Stomach smooth muscle (tissue), 2 donors: ENCODE measurements around the gene PARD3B.

ENCODE experiments used
- H3K27ac ChIP-seq: one replicate; pipeline ENCODE4 v1.7.0; 2013; ENCODE audit warnings: mild to moderate bottlenecking, low read length, inconsistent platforms
- H3K27me3 ChIP-seq, 2 donors: one replicate each; pipeline ENCODE4 v1.7.0; 2013; ENCODE audit warnings: low read length in 2 of 2; ENCODE audit not compliant: insufficient read depth in 2 of 2, control insufficient read depth in 1 of 2
- H3K36me3 ChIP-seq, 2 donors: one replicate each; pipeline ENCODE4 v1.7.0; 2013; ENCODE audit warnings: low read length in 2 of 2; ENCODE audit not compliant: control insufficient read depth in 2 of 2, insufficient read depth in 2 of 2
- H3K4me1 ChIP-seq: one replicate; pipeline ENCODE4 v1.7.0; 2013; ENCODE audit warnings: low read length; ENCODE audit not compliant: control insufficient read depth, insufficient read depth
- H3K4me3 ChIP-seq, 2 donors: one replicate each; pipeline ENCODE4 v1.7.0; 2013; ENCODE audit warnings: low read length in 2 of 2
- H3K9ac ChIP-seq, 2 donors: one replicate each; pipeline ENCODE4 v1.7.0; 2013; ENCODE audit warnings: low read length in 2 of 2, mild to moderate bottlenecking in 1 of 2
- H3K9me3 ChIP-seq, 2 donors: one replicate each; pipeline ENCODE4 v1.7.0; 2013; ENCODE audit warnings: low read length in 2 of 2; ENCODE audit not compliant: control insufficient read depth in 2 of 2
- donor health status: healthy.
- donor health status: Pancreatic carcinoma.

The PARD3B gene

GRCh38 chr2:205076405-205076804, 531.1 kb downstream of the PARD3B start:
- H3K36me3 ChIP-seq: no peaks in the 10 kb centered on the region
- H3K4me3 ChIP-seq: no peak overlapping the region
- H3K9ac ChIP-seq: no peak overlapping the region
- H3K27me3 ChIP-seq: no peaks in the 10 kb centered on the region
- H3K27ac ChIP-seq: no peak overlapping the region
- H3K4me1 ChIP-seq: no peaks in the 10 kb centered on the region
- H3K9me3 ChIP-seq: no peaks in the 10 kb centered on the region

GRCh38 chr2:205077159-205077558, 531.9 kb downstream of the PARD3B start:
- no peaks in the 10 kb centered on the region for H3K4me1 ChIP-seq
- no peaks in the 10 kb centered on the region for H3K27me3 ChIP-seq
- no peaks in the 10 kb centered on the region for H3K9me3 ChIP-seq
- H3K27ac ChIP-seq: no peak overlapping the region
- no peak overlapping the region for H3K4me3 ChIP-seq
- H3K36me3 ChIP-seq: no peaks in the 10 kb centered on the region
- no peak overlapping the region for H3K9ac ChIP-seq

- Histone ChIP-seq H3K4me3 (no peak overlapping the region), H3K9me3 (no peaks in the 10 kb centered on the region), H3K9ac (no peak overlapping the region), H3K4me1 (no peaks in the 10 kb centered on the region), H3K27ac (no peak overlapping the region), H3K27me3 (no peaks in the 10 kb centered on the region), H3K36me3 (no peaks in the 10 kb centered on the region)
Observed at GRCh38 chr2:205078762-205079161, 533.5 kb downstream of the PARD3B start.

GRCh38 chr2:205079173-205079572, 533.9 kb downstream of the PARD3B start:
- Histone ChIP-seq H3K9ac (no peak overlapping the region), H3K4me1 (no peaks in the 10 kb centered on the region), H3K27ac (no peak overlapping the region), H3K36me3 (no peaks in the 10 kb centered on the region), H3K4me3 (no peak overlapping the region), H3K9me3 (no peaks in the 10 kb centered on the region), H3K27me3 (no peaks in the 10 kb centered on the region)

GRCh38 chr2:205086662-205087061, 541.4 kb downstream of the PARD3B start:
- no peaks in the 10 kb centered on the region for H3K9me3 ChIP-seq
- no peak overlapping the region for H3K27ac ChIP-seq
- no peak overlapping the region for H3K4me3 ChIP-seq
- no peaks in the 10 kb centered on the region for H3K27me3 ChIP-seq
- H3K4me1 ChIP-seq: no peaks in the 10 kb centered on the region
- H3K36me3 ChIP-seq: no peaks in the 10 kb centered on the region
- H3K9ac ChIP-seq: no peak overlapping the region

- no peaks in the 10 kb centered on the region for H3K9me3 ChIP-seq
- no peaks in the 10 kb centered on the region for H3K27me3 ChIP-seq
- no peaks in the 10 kb centered on the region for H3K36me3 ChIP-seq
- no peak overlapping the region for H3K4me3 ChIP-seq
- H3K27ac ChIP-seq: no peak overlapping the region
- H3K9ac ChIP-seq: no peak overlapping the region
- no peaks in the 10 kb centered on the region for H3K4me1 ChIP-seq
Observed at GRCh38 chr2:205087862-205088261, 542.6 kb downstream of the PARD3B start.

- no peak overlapping the region for H3K4me3 ChIP-seq
- H3K27me3 ChIP-seq: no peaks in the 10 kb centered on the region
- no peak overlapping the region for H3K27ac ChIP-seq
- no peaks in the 10 kb centered on the region for H3K9me3 ChIP-seq
- H3K4me1 ChIP-seq: no peaks in the 10 kb centered on the region
- H3K9ac ChIP-seq: no peak overlapping the region
- no peaks in the 10 kb centered on the region for H3K36me3 ChIP-seq
Observed at GRCh38 chr2:205089958-205090357, 544.7 kb downstream of the PARD3B start.

GRCh38 chr2:205091411-205091810, 546.1 kb downstream of the PARD3B start:
- Histone ChIP-seq H3K9ac (no peak overlapping the region), H3K9me3 (no peaks in the 10 kb centered on the region), H3K27me3 (no peaks in the 10 kb centered on the region), H3K27ac (no peak overlapping the region), H3K36me3 (no peaks in the 10 kb centered on the region), H3K4me1 (no peaks in the 10 kb centered on the region), H3K4me3 (no peak overlapping the region)

- Histone ChIP-seq H3K27me3 (no peaks in the 10 kb centered on the region), H3K27ac (no peak overlapping the region), H3K9ac (no peak overlapping the region), H3K4me3 (no peak overlapping the region), H3K9me3 (no peaks in the 10 kb centered on the region), H3K36me3 (no peaks in the 10 kb centered on the region), H3K4me1 (no peaks in the 10 kb centered on the region)
Observed at GRCh38 chr2:205094031-205094430, 548.8 kb downstream of the PARD3B start.

- no peak overlapping the region for H3K4me3 ChIP-seq
- H3K9ac ChIP-seq: no peak overlapping the region
- H3K27ac ChIP-seq: no peak overlapping the region
- H3K9me3 ChIP-seq: no peaks in the 10 kb centered on the region
- H3K4me1 ChIP-seq: no peaks in the 10 kb centered on the region
- no peaks in the 10 kb centered on the region for H3K27me3 ChIP-seq
- no peaks in the 10 kb centered on the region for H3K36me3 ChIP-seq
Observed at GRCh38 chr2:205103699-205104098, 558.4 kb downstream of the PARD3B start.

GRCh38 chr2:205107810-205108209, 562.5 kb downstream of the PARD3B start:
- H3K27me3 ChIP-seq: no peaks in the 10 kb centered on the region
- H3K36me3 ChIP-seq: no peaks in the 10 kb centered on the region
- no peak overlapping the region for H3K9ac ChIP-seq
- H3K4me3 ChIP-seq: no peak overlapping the region
- H3K4me1 ChIP-seq: no peaks in the 10 kb centered on the region
- no peak overlapping the region for H3K27ac ChIP-seq
- no peaks in the 10 kb centered on the region for H3K9me3 ChIP-seq

GRCh38 chr2:205115511-205115910, 570.2 kb downstream of the PARD3B start:
- no peak overlapping the region for H3K27ac ChIP-seq
- H3K4me1 ChIP-seq: no peaks in the 10 kb centered on the region
- H3K27me3 ChIP-seq: no peaks in the 10 kb centered on the region
- no peaks in the 10 kb centered on the region for H3K36me3 ChIP-seq
- H3K4me3 ChIP-seq: no peak overlapping the region
- H3K9ac ChIP-seq: no peak overlapping the region
- no peaks in the 10 kb centered on the region for H3K9me3 ChIP-seq
